HCT116 (cell line): ENCODE measurements around the gene MIEF1. TPM values are rescaled to one million over a fixed set of nuclear protein-coding genes. Genes with fewer than 3 reads are reported as not detected.
"Not testable (repeated sequence)": the region's sequence is repeated elsewhere in the genome, so short reads cannot be mapped to it uniquely, and the experiment has no call there.

Experiments used
- ATAC-seq: fragments of 200-7000 bp; cut with Tn5 transposase; 2 replicates; pipeline ENCODE4 v1.9.1; 2020; ENCODE audit warnings: mild to moderate bottlenecking, moderate library complexity
- BruUV-seq: library from RNA; stranded (reverse); fragments of 400-500 nt; replicated peaks from 2 replicates; lab custom pipeline; 2021; lab: Mats Ljungman, UMichigan
- CTCF ChIA-PET: fragments of 300-600 bp; sonication (Branson Sonifier 250); formaldehyde crosslinking; loops from one replicate; lab custom pipeline; 2021; ENCODE audit warnings: antibody characterized with exemption; lab: Charles Lee
- POLR2A ChIA-PET: fragments of 300-600, 350-600 bp; sonication (Branson Sonifier 250); formaldehyde crosslinking; loops from one replicate; lab custom pipeline; 2021; ENCODE audit warnings: antibody characterized with exemption; lab: Charles Lee
- RAD21 ChIA-PET, 2 experiments: fragments of 300-600 bp; sonication (Branson Sonifier 250); formaldehyde crosslinking; loops; one replicate each; lab custom pipeline; 2023; ENCODE audit warnings: low total read pairs in 2 of 2; ENCODE audit not compliant: uncharacterized antibody in 2 of 2, unreplicated experiment in 2 of 2, low non-redundant PET in 1 of 2; lab: Charles Lee
- DNase-seq: peaks from one replicate; pipeline ENCODE4 v3.0.0-alpha.2; 2010; ENCODE audit warnings: low read depth, low spot score
- H2AFZ ChIP-seq: fragments of 200-600 bp; shearing (Covaris generic), sonication (generic); 2 replicates; pipeline ENCODE4 v1.6.1; 2017; ENCODE audit warnings: low read depth, mixed run types, mixed read lengths, antibody characterized with exemption, low read length; ENCODE audit not compliant: poor library complexity, severe bottlenecking
- H3K27ac ChIP-seq: 2 replicates; pipeline ENCODE4 v1.5.1; 2012; ENCODE audit warnings: low read depth, low read length
- H3K27me3 ChIP-seq: fragments of 200-600 bp; sonication (generic); 2 replicates; pipeline ENCODE4 v1.6.1; 2016; ENCODE audit warnings: mixed run types, low read length, mixed read lengths; ENCODE audit not compliant: insufficient read depth
- H3K36me3 ChIP-seq, 2 experiments: fragments of 200-500 bp in 1 of 2; fragments of 200-600 bp in 1 of 2; sonication (Bioruptor generic) in 1 of 2; sonication (generic) in 1 of 2; 2 replicates each; pipeline versions ENCODE4 v1.5.1 to v1.6.1; 2014 to 2016; ENCODE audit warnings: low read length in 2 of 2, inconsistent platforms in 1 of 2, mixed read lengths in 1 of 2, mixed run types in 1 of 2; ENCODE audit not compliant: insufficient read depth in 2 of 2, control insufficient read depth in 1 of 2
- H3K4me1 ChIP-seq, 2 experiments: fragments of 200-600 bp in 1 of 2; sonication (generic) in 1 of 2; 2 replicates each; pipeline versions ENCODE4 v1.5.1 to v1.6.1; 2012 to 2017; ENCODE audit warnings: low read length in 2 of 2, inconsistent platforms in 1 of 2, mild to moderate bottlenecking in 1 of 2, mixed read lengths in 1 of 2, mixed run types in 1 of 2, moderate library complexity in 1 of 2; ENCODE audit not compliant: insufficient read depth in 2 of 2, control insufficient read depth in 1 of 2
- H3K4me2 ChIP-seq: fragments of 200-600 bp; sonication (generic); 2 replicates; pipeline ENCODE4 v1.6.1; 2017; ENCODE audit warnings: mixed run types, low read length, mixed read lengths
- H3K4me3 ChIP-seq, 2 experiments: fragments of 200-600 bp in 1 of 2; sonication (generic) in 1 of 2; replicated peaks in 1 of 2; 2 replicates each; pipeline ENCODE4 v1.5.1; 2011 to 2016; ENCODE audit warnings: low read length in 2 of 2, control low read depth in 1 of 2, low read depth in 1 of 2, mild to moderate bottlenecking in 1 of 2, mixed read lengths in 1 of 2, mixed run types in 1 of 2
- H3K79me2 ChIP-seq: fragments of 200-600 bp; sonication (generic); 2 replicates; pipeline ENCODE4 v1.6.1; 2017; ENCODE audit warnings: mild to moderate bottlenecking, mixed run types, low read length, moderate library complexity, mixed read lengths; ENCODE audit not compliant: insufficient read depth
- H3K9ac ChIP-seq: fragments of 200-600 bp; sonication (generic); 2 replicates; pipeline ENCODE4 v1.6.1; 2016; ENCODE audit warnings: low read length, mixed read lengths
- H3K9me2 ChIP-seq: fragments of 200-600 bp; sonication (generic), shearing (Covaris generic); 2 replicates; pipeline ENCODE4 v1.6.1; 2017; ENCODE audit warnings: mixed run types, mild to moderate bottlenecking, moderate library complexity; ENCODE audit not compliant: insufficient read depth
- H3K9me3 ChIP-seq, 2 experiments: fragments of 200-500 bp in 1 of 2; fragments of 200-600 bp in 1 of 2; sonication (Bioruptor generic) in 1 of 2; sonication (generic) in 1 of 2; 2 replicates each; pipeline ENCODE4 v1.6.1; 2014 to 2017; ENCODE audit warnings: low read length in 2 of 2, mixed read lengths in 2 of 2, inconsistent platforms in 1 of 2, low read depth in 1 of 2, mild to moderate bottlenecking in 1 of 2, mixed run types in 1 of 2, moderate library complexity in 1 of 2; ENCODE audit not compliant: control insufficient read depth in 1 of 2, insufficient read depth in 1 of 2
- H4K20me1 ChIP-seq: fragments of 200-600 bp; sonication (generic), shearing (Covaris generic); 2 replicates; pipeline ENCODE4 v1.6.1; 2017; ENCODE audit warnings: mixed run types, mild to moderate bottlenecking, moderate library complexity; ENCODE audit not compliant: insufficient read depth
- CBX3 ChIP-seq: IDR thresholded peaks from 2 replicates; pipeline ENCODE4 v1.6.1; 2012; ENCODE audit warnings: low read depth
- EZH2 ChIP-seq: fragments of 200-600 bp; sonication (generic); IDR thresholded peaks from 2 replicates; pipeline ENCODE4 v1.6.1; 2017; ENCODE audit warnings: antibody characterized with exemption, mixed run types
- JUND ChIP-seq: IDR thresholded peaks from 2 replicates; pipeline ENCODE4 v1.6.1; 2012
- SIN3A ChIP-seq: IDR thresholded peaks from 2 replicates; pipeline ENCODE4 v1.6.1; 2012; ENCODE audit warnings: low read depth
- SP1 ChIP-seq: IDR thresholded peaks from 2 replicates; pipeline ENCODE4 v1.6.1; 2012; ENCODE audit warnings: low read depth
- SRF ChIP-seq: IDR thresholded peaks from 2 replicates; pipeline ENCODE4 v1.6.1; 2012; ENCODE audit warnings: low read depth
- TCF7L2 ChIP-seq: IDR thresholded peaks from 2 replicates; pipeline ENCODE4 v1.7.0; 2011; ENCODE audit warnings: borderline replicate concordance, inconsistent platforms; ENCODE audit not compliant: insufficient read depth, insufficient read length; ENCODE audit errors: extremely low read depth
- YY1 ChIP-seq: IDR thresholded peaks from 2 replicates; pipeline ENCODE4 v1.6.1; 2011; ENCODE audit warnings: low read length, low read depth, moderate library complexity, mild to moderate bottlenecking; ENCODE audit not compliant: insufficient replicate concordance; ENCODE audit errors: extremely low read depth
- ZNF274 ChIP-seq: fragments of 200-500 bp; sonication (Bioruptor generic); IDR thresholded peaks from 2 replicates; pipeline ENCODE4 v1.6.1; 2014; ENCODE audit warnings: mild to moderate bottlenecking, low read depth, low read length, inconsistent platforms
- intact Hi-C: fragments of 100-400 bp; cut with micrococcal nuclease; formaldehyde crosslinking; loops from 2 replicates; pipeline ENCODE4 v1.10.0; 2022
- total RNA-seq: library from RNA; stranded (reverse); gene quantifications from one replicate; pipeline ENCODE4 v1.2.1, GENCODE V29; 2021; ENCODE audit not compliant: unreplicated experiment
- TF ChIP-seq, protein P1 (sequence below): IDR thresholded peaks from 2 replicates; pipeline ENCODE4 v1.6.1; 2012
- TF ChIP-seq, protein P2 (sequence below), 3 experiments: fragments of 200-600 bp in 1 of 3; sonication (generic) in 1 of 3; IDR thresholded peaks in 2 of 3; conservative IDR thresholded peaks in 1 of 3; 2 replicates each; pipeline ENCODE4 v1.5.1; 2012 to 2017; ENCODE audit warnings: low read depth in 2 of 3, low read length in 2 of 3, antibody characterized with exemption in 1 of 3, borderline replicate concordance in 1 of 3, control low read depth in 1 of 3, mild to moderate bottlenecking in 1 of 3, mixed read lengths in 1 of 3, mixed run types in 1 of 3, moderate library complexity in 1 of 3; ENCODE audit not compliant: insufficient read depth in 1 of 3

The MIEF1 gene
- total RNA-seq, 1 experiment from 2014 or later = 42.8 TPM

DNA sequence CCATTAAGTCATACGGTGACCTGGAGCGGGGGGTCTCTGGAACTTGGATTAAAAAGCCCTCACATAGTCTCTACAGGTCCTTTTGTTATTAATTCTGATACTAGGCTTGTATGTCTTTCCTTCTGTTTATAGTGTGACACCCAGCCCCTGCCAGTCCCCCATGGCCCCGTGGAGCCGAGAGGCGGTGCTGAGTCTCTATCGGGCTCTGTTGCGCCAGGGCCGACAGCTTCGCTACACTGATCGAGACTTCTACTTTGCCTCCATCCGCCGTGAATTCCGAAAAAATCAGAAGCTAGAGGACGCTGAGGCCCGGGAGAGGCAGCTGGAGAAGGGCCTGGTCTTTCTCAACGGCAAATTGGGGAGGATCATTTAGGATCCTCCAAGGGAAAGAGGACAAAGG is 2.0 kb downstream of the MIEF1 start (continued):
- TF ChIP-seq YY1 (no peak), EZH2 (no peak), SIN3A (no peak), TCF7L2 (no peak), CBX3 (no peak), SP1 (no peak), ZNF274 (no peak), SRF (no peak), JUND (no peak)
- TF ChIP-seq, protein P1, sequence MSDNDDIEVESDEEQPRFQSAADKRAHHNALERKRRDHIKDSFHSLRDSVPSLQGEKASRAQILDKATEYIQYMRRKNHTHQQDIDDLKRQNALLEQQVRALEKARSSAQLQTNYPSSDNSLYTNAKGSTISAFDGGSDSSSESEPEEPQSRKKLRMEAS = no peak
- TF ChIP-seq, protein P2, sequence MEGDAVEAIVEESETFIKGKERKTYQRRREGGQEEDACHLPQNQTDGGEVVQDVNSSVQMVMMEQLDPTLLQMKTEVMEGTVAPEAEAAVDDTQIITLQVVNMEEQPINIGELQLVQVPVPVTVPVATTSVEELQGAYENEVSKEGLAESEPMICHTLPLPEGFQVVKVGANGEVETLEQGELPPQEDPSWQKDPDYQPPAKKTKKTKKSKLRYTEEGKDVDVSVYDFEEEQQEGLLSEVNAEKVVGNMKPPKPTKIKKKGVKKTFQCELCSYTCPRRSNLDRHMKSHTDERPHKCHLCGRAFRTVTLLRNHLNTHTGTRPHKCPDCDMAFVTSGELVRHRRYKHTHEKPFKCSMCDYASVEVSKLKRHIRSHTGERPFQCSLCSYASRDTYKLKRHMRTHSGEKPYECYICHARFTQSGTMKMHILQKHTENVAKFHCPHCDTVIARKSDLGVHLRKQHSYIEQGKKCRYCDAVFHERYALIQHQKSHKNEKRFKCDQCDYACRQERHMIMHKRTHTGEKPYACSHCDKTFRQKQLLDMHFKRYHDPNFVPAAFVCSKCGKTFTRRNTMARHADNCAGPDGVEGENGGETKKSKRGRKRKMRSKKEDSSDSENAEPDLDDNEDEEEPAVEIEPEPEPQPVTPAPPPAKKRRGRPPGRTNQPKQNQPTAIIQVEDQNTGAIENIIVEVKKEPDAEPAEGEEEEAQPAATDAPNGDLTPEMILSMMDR (IDR thresholded peaks at IDR 0.05 in 2 of 3, conservative IDR thresholded peaks at IDR 0.05 in 1 of 3; ENCODE audit: borderline replicate concordance in 1 of 3, insufficient read depth in 1 of 3, low read depth in 2 of 3, low read length in 2 of 3) = no peak

DNA sequence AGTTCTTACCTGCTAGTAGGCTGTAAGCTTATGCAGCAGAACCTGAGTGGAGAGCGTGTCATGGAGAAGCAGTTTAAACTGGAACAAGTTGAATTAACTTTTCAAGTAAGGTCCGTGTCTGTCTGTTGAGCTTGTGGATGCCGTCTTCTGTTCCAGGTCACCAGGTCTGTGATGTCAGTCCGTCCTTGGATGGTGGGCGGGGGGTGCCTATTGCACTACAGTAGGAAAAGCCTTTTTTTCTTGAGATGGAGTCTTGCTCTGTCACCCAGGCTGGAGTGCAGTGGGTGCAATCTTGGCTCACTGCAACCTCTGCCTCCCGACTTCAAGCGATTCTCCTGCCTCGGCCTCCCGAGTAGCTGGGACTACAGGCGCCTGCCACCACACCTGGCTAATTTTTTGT is 4.9 kb downstream of the MIEF1 start:
- H3K27ac ChIP-seq, H3K9me2 ChIP-seq, RAD21 ChIA-PET, H3K4me3 ChIP-seq, H3K27me3 ChIP-seq, CTCF ChIA-PET, H4K20me1 ChIP-seq, H3K9me3 ChIP-seq, H2AFZ ChIP-seq, DNase-seq, H3K9ac ChIP-seq, H3K4me2 ChIP-seq, H3K4me1 ChIP-seq, intact Hi-C loops, ATAC-seq, BruUV-seq: not testable (repeated sequence)
- Histone ChIP-seq H3K36me3 (peaks cover 46 to 75% of the 10 kb centered on the region in 2 experiments), H3K79me2 (peaks cover 94% of the 10 kb centered on the region)
- POLR2A ChIA-PET = interaction anchor here (0.7 to 1.7 kb wide), 2 partner anchors 10 to 13 kb away, joined by 3 to 5 read pairs; partner anchors contain the start of gene ATF4
